ENCODE results near the gene TRIM22.

DNA sequence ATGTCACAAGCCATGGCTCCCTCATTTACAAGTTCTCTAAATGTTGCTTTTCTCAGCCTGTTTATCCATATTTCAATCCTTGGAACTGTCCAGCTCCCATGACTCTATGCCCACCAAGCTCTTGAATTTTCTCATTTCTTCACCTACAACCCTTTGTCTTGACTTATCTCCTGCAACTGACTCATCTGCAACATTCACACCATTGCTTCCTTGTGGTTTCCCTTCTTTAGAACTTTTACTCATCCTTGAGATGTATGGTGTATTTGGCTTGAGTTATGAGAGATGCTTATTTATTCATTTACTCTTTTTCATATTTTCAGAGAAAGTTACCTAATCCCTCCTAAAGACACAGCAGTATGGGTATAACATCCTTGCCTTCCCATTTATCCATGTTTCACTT is 46.0 kb upstream of the TRIM22 start:
- TF ChIP-seq, protein P1, sequence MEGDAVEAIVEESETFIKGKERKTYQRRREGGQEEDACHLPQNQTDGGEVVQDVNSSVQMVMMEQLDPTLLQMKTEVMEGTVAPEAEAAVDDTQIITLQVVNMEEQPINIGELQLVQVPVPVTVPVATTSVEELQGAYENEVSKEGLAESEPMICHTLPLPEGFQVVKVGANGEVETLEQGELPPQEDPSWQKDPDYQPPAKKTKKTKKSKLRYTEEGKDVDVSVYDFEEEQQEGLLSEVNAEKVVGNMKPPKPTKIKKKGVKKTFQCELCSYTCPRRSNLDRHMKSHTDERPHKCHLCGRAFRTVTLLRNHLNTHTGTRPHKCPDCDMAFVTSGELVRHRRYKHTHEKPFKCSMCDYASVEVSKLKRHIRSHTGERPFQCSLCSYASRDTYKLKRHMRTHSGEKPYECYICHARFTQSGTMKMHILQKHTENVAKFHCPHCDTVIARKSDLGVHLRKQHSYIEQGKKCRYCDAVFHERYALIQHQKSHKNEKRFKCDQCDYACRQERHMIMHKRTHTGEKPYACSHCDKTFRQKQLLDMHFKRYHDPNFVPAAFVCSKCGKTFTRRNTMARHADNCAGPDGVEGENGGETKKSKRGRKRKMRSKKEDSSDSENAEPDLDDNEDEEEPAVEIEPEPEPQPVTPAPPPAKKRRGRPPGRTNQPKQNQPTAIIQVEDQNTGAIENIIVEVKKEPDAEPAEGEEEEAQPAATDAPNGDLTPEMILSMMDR (conservative IDR thresholded peaks at IDR 0.05; ENCODE audit: low read depth, low read length), result no peak
- TF ChIP-seq EZH2 (IDR thresholded peaks at IDR 0.05; ENCODE audit: borderline replicate concordance, low read depth, low read length, poor library complexity, severe bottlenecking), result no peak

All from A673 (cell line).